Memory B cell (primary cell): Measurements from ENCODE around the gene ENO2.
"Not testable (repeated sequence)": the region's sequence is repeated elsewhere in the genome, so short reads cannot be mapped to it uniquely, and the experiment has no call there.

Experiments used
- ATAC-seq: fragments of 150-1000 bp; cut with Tn5 transposase; 2 replicates; pipeline ENCODE4 v1.10.0; 2021; ENCODE audit warnings: low read depth, mild to moderate bottlenecking, moderate library complexity
- DNase-seq, 2 donors: peaks; one replicate each; pipeline ENCODE4 v3.0.0; 2022; ENCODE audit warnings: low spot score in 2 of 2
- H3K27ac Mint-ChIP-seq: one replicate; pipeline ENCODE4 v1.8.0; 2022; ENCODE audit warnings: mild to moderate bottlenecking, moderate library complexity, mixed read lengths
- H3K27me3 Mint-ChIP-seq: one replicate; pipeline ENCODE4 v1.8.0; 2022; ENCODE audit warnings: mixed read lengths
- H3K36me3 Mint-ChIP-seq: one replicate; pipeline ENCODE4 v1.8.0; 2022; ENCODE audit warnings: mild to moderate bottlenecking, mixed read lengths
- H3K4me1 Mint-ChIP-seq: one replicate; pipeline ENCODE4 v1.8.0; 2022; ENCODE audit warnings: mixed read lengths
- H3K4me3 Mint-ChIP-seq: one replicate; pipeline ENCODE4 v1.8.0; 2022; ENCODE audit warnings: mild to moderate bottlenecking, moderate library complexity, mixed read lengths
- H3K9me3 Mint-ChIP-seq: one replicate; pipeline ENCODE4 v1.8.0; 2022; ENCODE audit warnings: mixed read lengths

Gene ENO2

GRCh38 chr12:6892683-6893082 lies 21.7 kb upstream of the ENO2 start:
- H3K4me3 Mint-ChIP-seq: peak overlapping the region; percentile 24
- not testable (repeated sequence) for ATAC-seq, H3K4me1 Mint-ChIP-seq, DNase-seq, H3K27me3 Mint-ChIP-seq, H3K36me3 Mint-ChIP-seq, H3K9me3 Mint-ChIP-seq, H3K27ac Mint-ChIP-seq

- H3K27ac Mint-ChIP-seq: no peak overlapping the region
- no peak for ATAC-seq
- no peak overlapping the region for H3K4me3 Mint-ChIP-seq
- peaks cover 3% of the 10 kb centered on the region for H3K4me1 Mint-ChIP-seq
- H3K27me3 Mint-ChIP-seq: no peaks in the 10 kb centered on the region
- H3K36me3 Mint-ChIP-seq: no peaks in the 10 kb centered on the region
- no peak for DNase-seq
- no peaks in the 10 kb centered on the region for H3K9me3 Mint-ChIP-seq
Observed at GRCh38 chr12:6894321-6894720, 20.1 kb upstream of the ENO2 start.

GRCh38 chr12:6896846-6897435 lies 17.4 kb upstream of the ENO2 start:
- no peak overlapping the region for H3K27ac Mint-ChIP-seq
- no peak overlapping the region for H3K4me3 Mint-ChIP-seq
- peaks cover 4% of the 10 kb centered on the region for H3K4me1 Mint-ChIP-seq
- no peaks in the 10 kb centered on the region for H3K9me3 Mint-ChIP-seq
- no peaks in the 10 kb centered on the region for H3K27me3 Mint-ChIP-seq
- DNase-seq (no peak), ATAC-seq (no peak)
- no peaks in the 10 kb centered on the region for H3K36me3 Mint-ChIP-seq

DNA sequence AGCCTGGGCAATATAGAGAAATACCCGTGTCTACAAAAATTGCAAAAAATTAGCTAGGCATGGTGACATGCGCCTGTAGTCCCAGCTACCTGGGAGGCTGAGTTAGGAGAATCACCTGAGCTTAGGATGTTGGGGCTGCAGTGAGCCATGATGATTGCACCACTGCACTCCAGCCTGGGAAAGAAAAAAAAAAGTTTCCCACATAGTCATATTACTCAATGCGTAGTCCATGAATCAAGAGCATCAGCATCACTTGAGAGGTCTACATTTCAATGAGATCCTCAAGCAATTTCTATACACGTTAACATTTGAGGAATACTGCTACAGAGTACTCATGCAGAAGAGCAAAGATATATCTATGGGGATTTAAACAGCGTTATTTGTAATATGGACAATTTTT lies 15.0 kb upstream of the ENO2 start:
- H3K4me3 Mint-ChIP-seq: no peak overlapping the region
- no peak overlapping the region for H3K27ac Mint-ChIP-seq
- H3K36me3 Mint-ChIP-seq: no peaks in the 10 kb centered on the region
- ATAC-seq (no peak), DNase-seq (no peak)
- H3K27me3 Mint-ChIP-seq: no peaks in the 10 kb centered on the region
- H3K4me1 Mint-ChIP-seq: peaks cover 9% of the 10 kb centered on the region
- H3K9me3 Mint-ChIP-seq: no peaks in the 10 kb centered on the region

DNA sequence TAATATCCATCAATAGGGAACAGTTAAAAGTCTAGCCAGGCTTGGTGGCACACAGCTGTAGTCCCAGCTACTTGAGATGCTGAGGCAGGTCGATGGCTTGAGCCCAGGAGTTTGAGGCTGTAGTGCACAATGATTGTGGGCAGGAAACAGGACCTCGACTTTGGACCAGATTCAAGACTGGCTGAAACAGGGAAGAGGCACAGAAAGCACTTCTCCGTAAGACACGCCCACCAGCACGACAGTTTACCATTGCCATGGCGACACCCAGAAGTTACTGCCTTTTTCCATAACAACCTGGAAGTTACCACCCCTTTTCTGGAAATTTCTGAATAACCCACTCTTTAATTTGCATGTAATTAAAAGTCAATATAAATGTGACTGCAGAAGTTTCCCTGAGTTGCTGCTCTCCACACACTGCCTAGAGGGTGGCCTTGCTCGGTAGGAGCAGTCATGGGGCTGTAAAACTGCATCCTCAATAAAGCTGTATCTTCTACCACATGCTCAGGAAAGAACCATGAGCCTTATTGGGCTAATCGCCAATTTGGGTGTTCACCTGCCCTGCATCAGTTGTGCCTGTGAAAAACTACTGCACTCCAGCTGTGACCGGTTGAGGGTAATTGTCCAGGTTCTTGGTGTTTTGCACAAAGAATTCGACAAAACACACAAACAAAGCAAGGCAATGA lies 14.4 kb upstream of the ENO2 start:
- no peaks in the 10 kb centered on the region for H3K9me3 Mint-ChIP-seq

DNA sequence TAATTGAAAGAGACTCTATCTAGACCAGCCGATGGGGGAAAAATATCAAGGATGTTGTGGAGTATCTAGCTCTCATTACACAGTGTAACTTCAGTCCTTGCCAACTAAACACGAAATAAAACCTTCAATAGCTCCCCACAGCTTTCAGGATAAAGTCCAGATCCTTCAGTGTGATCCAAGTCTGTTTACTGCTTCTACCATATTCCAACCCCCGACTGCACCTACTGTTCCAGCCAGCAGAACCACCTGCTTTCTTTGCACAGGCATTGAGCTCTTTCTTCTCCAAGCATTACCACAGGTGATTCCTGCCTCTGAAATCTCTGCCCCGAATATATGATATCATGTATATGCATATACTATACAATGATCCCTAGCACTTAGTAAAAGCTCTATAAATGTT lies 11.9 kb upstream of the ENO2 start:
- Mint-ChIP-seq H3K4me3 (no peak overlapping the region), H3K4me1 (peaks cover 9% of the 10 kb centered on the region), H3K27me3 (no peaks in the 10 kb centered on the region), H3K9me3 (no peaks in the 10 kb centered on the region), H3K27ac (no peak overlapping the region), H3K36me3 (peaks cover 1% of the 10 kb centered on the region)
- DNase-seq: no peak
- ATAC-seq: no peak

More for the DNA sequence above, 14.4 kb upstream of the ENO2 start:
- Mint-ChIP-seq H3K27me3 (no peaks in the 10 kb centered on the region), H3K36me3 (no peaks in the 10 kb centered on the region), H3K27ac (no peak overlapping the region), H3K4me3 (no peak overlapping the region), H3K4me1 (peaks cover 9% of the 10 kb centered on the region)
- DNase-seq (no peak), ATAC-seq (no peak)

DNA sequence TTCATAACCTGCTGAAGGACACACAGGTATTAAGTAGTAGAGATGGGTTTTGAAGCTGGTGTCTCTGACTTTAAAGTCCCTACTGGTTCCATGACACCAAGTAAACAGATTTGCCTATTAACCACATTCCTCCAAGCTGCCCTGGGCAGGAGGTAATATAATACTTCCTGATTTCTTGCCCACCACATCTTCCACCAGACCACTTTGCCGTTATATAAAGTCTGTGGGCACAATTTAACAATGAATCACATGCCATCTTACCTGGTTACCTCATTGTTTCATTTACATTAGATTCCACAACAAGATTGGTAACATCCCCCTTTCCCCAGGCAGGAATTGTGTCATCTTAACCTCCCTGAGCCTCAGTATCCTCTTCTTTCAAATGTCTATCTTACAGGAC lies 10.7 kb upstream of the ENO2 start:
- DNase-seq (no peak), ATAC-seq (no peak)
- Mint-ChIP-seq H3K27ac (no peak overlapping the region), H3K4me1 (peaks cover 9% of the 10 kb centered on the region), H3K4me3 (no peak overlapping the region), H3K36me3 (peaks cover 1% of the 10 kb centered on the region), H3K9me3 (no peaks in the 10 kb centered on the region), H3K27me3 (no peaks in the 10 kb centered on the region)

DNA sequence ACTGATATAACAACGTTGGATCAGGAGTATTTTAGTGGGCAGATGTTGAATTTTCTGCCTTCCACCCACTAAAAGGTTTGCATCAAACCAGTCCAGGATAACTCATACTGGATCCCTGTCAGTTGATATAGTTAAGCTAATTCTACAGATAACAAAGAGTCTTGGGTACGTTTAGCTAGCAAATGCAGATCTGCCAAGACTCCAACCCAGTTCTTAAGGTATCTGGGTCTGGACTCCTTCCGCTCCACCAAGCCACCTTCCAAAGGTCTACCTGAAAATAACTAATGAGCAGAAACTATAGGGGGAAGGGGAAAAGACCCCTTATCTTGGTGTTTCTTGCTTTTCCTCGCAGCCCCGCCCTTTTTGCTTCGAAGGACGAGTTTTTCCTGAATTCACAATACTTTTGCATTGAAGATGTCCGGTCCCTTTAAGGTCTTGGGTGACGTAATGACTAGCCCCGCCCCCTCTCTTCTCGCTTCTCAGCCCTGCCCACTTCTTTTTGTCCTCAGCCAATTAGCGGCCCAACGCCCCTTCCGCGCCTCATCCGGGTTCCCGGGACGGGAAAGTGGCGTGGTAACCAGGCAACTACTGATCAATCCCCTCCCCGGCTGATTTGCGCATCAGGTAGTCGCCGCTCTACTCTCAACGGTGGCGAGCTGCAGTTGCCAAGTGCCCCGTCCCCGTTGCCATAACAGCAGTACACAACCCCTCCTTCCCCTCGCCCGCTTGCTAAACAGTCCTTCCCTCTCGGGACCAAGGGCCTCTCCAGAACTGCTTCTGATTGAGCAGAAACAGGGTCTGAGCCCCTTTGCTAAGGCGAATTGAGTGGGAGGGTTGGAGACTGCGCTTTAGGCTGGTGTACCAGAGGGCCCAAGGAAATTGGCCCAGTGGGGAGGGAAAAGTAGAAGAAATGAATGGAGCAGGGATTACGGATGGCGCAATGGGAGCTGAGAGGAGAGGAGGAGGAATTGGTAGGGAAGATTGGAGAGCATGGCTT lies 9.8 kb upstream of the ENO2 start, which contains the start of gene LRRC23:
Gene LRRC23, plus strand, starts transcription at position 543 of the 997 bp plus-strand sequence. CDS start 812 bp downstream, outside the sequence.
- no peak within 1 kb of the TSS for H3K4me3 Mint-ChIP-seq
- ATAC-seq (peak; percentile 95), DNase-seq (peak; percentile 89 to 96)
- H3K27ac Mint-ChIP-seq: no peak within 1 kb of the TSS
- H3K27me3 Mint-ChIP-seq: no peaks in the 10 kb centered on the region
- peaks cover 6% of the 10 kb centered on the region for H3K4me1 Mint-ChIP-seq
- H3K36me3 Mint-ChIP-seq: peaks cover 1% of the 10 kb centered on the region
- no peaks in the 10 kb centered on the region for H3K9me3 Mint-ChIP-seq

GRCh38 chr12:6905414-6906040 lies 8.9 kb upstream of the ENO2 start:
- H3K9me3 Mint-ChIP-seq: no peaks in the 10 kb centered on the region
- peaks cover 5% of the 10 kb centered on the region for H3K4me1 Mint-ChIP-seq
- H3K36me3 Mint-ChIP-seq: peaks cover 1% of the 10 kb centered on the region
- no peak overlapping the region for H3K4me3 Mint-ChIP-seq
- ATAC-seq: no peak
- no peaks in the 10 kb centered on the region for H3K27me3 Mint-ChIP-seq
- no peak overlapping the region for H3K27ac Mint-ChIP-seq
- DNase-seq: no peak

DNA sequence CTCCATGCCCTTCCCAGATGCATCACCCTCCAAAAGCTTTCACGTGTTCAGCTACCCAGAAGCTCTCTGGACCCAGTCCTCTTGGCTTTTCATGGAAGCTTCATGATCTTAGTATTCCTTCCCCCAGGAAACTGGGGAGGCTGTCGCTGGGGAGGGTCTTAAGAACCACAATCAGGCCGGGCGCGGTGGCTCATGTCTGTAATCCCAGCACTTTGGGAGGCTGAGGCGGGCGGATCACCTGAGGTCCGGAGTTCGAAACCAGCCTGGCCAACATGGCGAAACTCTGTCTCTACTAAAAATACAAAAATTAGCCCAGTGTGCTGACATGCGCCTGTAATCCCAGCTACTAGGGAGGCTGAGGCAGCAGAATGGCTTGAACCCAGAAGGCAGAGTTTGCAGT lies 6.2 kb upstream of the ENO2 start:
- not testable (repeated sequence) for H3K9me3 Mint-ChIP-seq, DNase-seq, H3K36me3 Mint-ChIP-seq, H3K27me3 Mint-ChIP-seq, H3K27ac Mint-ChIP-seq, H3K4me3 Mint-ChIP-seq, ATAC-seq
- peaks cover 11% of the 10 kb centered on the region for H3K4me1 Mint-ChIP-seq

- H3K4me1 Mint-ChIP-seq: peaks cover 11% of the 10 kb centered on the region
- H3K4me3 Mint-ChIP-seq: no peak overlapping the region
- no peak for ATAC-seq
- no peak overlapping the region for H3K27ac Mint-ChIP-seq
- DNase-seq: no peak
- no peaks in the 10 kb centered on the region for H3K27me3 Mint-ChIP-seq
- H3K9me3 Mint-ChIP-seq: no peaks in the 10 kb centered on the region
- H3K36me3 Mint-ChIP-seq: peaks cover 1% of the 10 kb centered on the region
Observed at GRCh38 chr12:6909421-6910145, 4.8 kb upstream of the ENO2 start.

- H3K4me3 Mint-ChIP-seq: peak overlapping the region; percentile 47
- peaks cover 7% of the 10 kb centered on the region for H3K36me3 Mint-ChIP-seq
- peaks cover 25% of the 10 kb centered on the region for H3K4me1 Mint-ChIP-seq
- no peaks in the 10 kb centered on the region for H3K9me3 Mint-ChIP-seq
- peak overlapping the region; percentile 25 for H3K27ac Mint-ChIP-seq
- no peak for DNase-seq
- no peak for ATAC-seq
- no peaks in the 10 kb centered on the region for H3K27me3 Mint-ChIP-seq
Observed at GRCh38 chr12:6912164-6912935, 2.0 kb upstream of the ENO2 start.
